HEK293 (cell line): ENCODE data around the gene SAMD14.
"Not testable (repeated sequence)": the region's sequence is repeated elsewhere in the genome, so short reads cannot be mapped to it uniquely, and the experiment has no call there.

Experiments used
- CTCF ChIA-PET: fragments of 350-600 bp; formaldehyde crosslinking; extraction: SDS; loops from one replicate; lab custom pipeline; 2021; ENCODE audit warnings: antibody characterized with exemption; lab: Yijun Ruan, JAX
- POLR2A ChIA-PET: fragments of 300-600 bp; formaldehyde crosslinking; extraction: SDS; loops from one replicate; lab custom pipeline; 2020; ENCODE audit warnings: antibody characterized with exemption, inconsistent platforms; lab: Yijun Ruan, JAX
- H3K27ac ChIP-seq: fragments of 200-500 bp; sonication (Bioruptor generic); 2 replicates; pipeline ENCODE4 v1.5.1; 2014; ENCODE audit warnings: low read depth, low read length, control low read depth, inconsistent platforms; ENCODE audit errors: extremely low read depth
- H3K36me3 ChIP-seq, 2 experiments: fragments of 200-500 bp in 1 of 2; sonication (Bioruptor generic) in 1 of 2; 1 replicate in 1 of 2; 2 replicates in 1 of 2; pipeline ENCODE4 v1.5.1; 2014 to 2017; ENCODE audit warnings: inconsistent platforms in 2 of 2, low read length in 2 of 2; ENCODE audit not compliant: control insufficient read depth in 2 of 2, insufficient read depth in 1 of 2
- H3K4me1 ChIP-seq: fragments of 200-500 bp; sonication (Bioruptor generic); 2 replicates; pipeline ENCODE4 v1.5.1; 2014; ENCODE audit warnings: mild to moderate bottlenecking, low read length, inconsistent platforms; ENCODE audit not compliant: control insufficient read depth, insufficient read depth
- H3K4me3 ChIP-seq: 2 replicates; pipeline ENCODE4 v1.5.1; 2011; ENCODE audit warnings: low read depth, mild to moderate bottlenecking, control low read depth, low read length, moderate library complexity
- H3K9me3 ChIP-seq: fragments of 200-500 bp; sonication (Bioruptor generic); 2 replicates; pipeline ENCODE4 v1.5.1; 2014; ENCODE audit warnings: low read depth, low read length, inconsistent platforms; ENCODE audit not compliant: control insufficient read depth, insufficient read depth
- EGR2 ChIP-seq: fragments of 450-650 bp; formaldehyde crosslinking; IDR thresholded peaks from 2 replicates; pipeline ENCODE4 v1.5.1; 2016; ENCODE audit warnings: low read depth, missing biosample characterization, missing genetic modification characterization
- GLIS1 ChIP-seq: fragments of 450-650 bp; formaldehyde crosslinking; IDR thresholded peaks from 2 replicates; pipeline ENCODE4 v1.5.1; 2016; ENCODE audit warnings: missing biosample characterization, missing genetic modification characterization
- HOXC10 ChIP-seq: sonication (generic); formaldehyde crosslinking; IDR thresholded peaks from 2 replicates; pipeline ENCODE4 v1.8.1; 2023; ENCODE audit warnings: mild to moderate bottlenecking, missing genetic modification reagents
- KLF1 ChIP-seq: fragments of 450-650 bp; formaldehyde crosslinking; IDR thresholded peaks from 2 replicates; pipeline ENCODE4 v1.5.1; 2016; ENCODE audit warnings: missing biosample characterization, missing genetic modification characterization
- PRDM10 ChIP-seq: fragments of 450-650 bp; formaldehyde crosslinking; IDR thresholded peaks from 2 replicates; pipeline ENCODE4 v1.5.1; 2016; ENCODE audit warnings: missing biosample characterization, missing genetic modification characterization
- SCRT1 ChIP-seq: fragments of 450-650 bp; formaldehyde crosslinking; IDR thresholded peaks from 2 replicates; pipeline ENCODE4 v1.5.1; 2016; ENCODE audit warnings: missing biosample characterization, missing genetic modification characterization, borderline replicate concordance
- SCRT2 ChIP-seq: fragments of 450-650 bp; formaldehyde crosslinking; IDR thresholded peaks from 2 replicates; pipeline ENCODE4 v1.5.1; 2016; ENCODE audit warnings: missing biosample characterization, missing genetic modification characterization
- SP2 ChIP-seq: fragments of 450-650 bp; formaldehyde crosslinking; IDR thresholded peaks from 2 replicates; pipeline ENCODE4 v1.5.1; 2016; ENCODE audit warnings: missing biosample characterization, missing genetic modification characterization
- YY1 ChIP-seq: fragments of 450-650 bp; formaldehyde crosslinking; IDR thresholded peaks from 2 replicates; pipeline ENCODE4 v1.5.1; 2018; ENCODE audit warnings: missing biosample characterization, missing genetic modification characterization
- ZBTB20 ChIP-seq: fragments of 450-650 bp; formaldehyde crosslinking; IDR thresholded peaks from 2 replicates; pipeline ENCODE4 v1.5.1; 2016; ENCODE audit warnings: missing biosample characterization, missing genetic modification characterization
- ZFHX2 ChIP-seq: fragments of 450-650 bp; formaldehyde crosslinking; conservative IDR thresholded peaks from 2 replicates; pipeline ENCODE4 v1.5.1; 2016; ENCODE audit warnings: missing biosample characterization, missing genetic modification characterization
- ZIC2 ChIP-seq: fragments of 450-650 bp; formaldehyde crosslinking; IDR thresholded peaks from 2 replicates; pipeline ENCODE4 v1.5.1; 2016; ENCODE audit warnings: missing biosample characterization, missing genetic modification characterization
- ZNF202 ChIP-seq: fragments of 450-650 bp; formaldehyde crosslinking; IDR thresholded peaks from 2 replicates; pipeline ENCODE4 v1.5.1; 2016; ENCODE audit warnings: missing biosample characterization, missing genetic modification characterization, borderline replicate concordance
- ZNF266 ChIP-seq: fragments of 450-650 bp; formaldehyde crosslinking; IDR thresholded peaks from 2 replicates; pipeline ENCODE4 v1.5.1; 2016; ENCODE audit warnings: missing biosample characterization, missing genetic modification characterization, low read depth
- ZNF335 ChIP-seq: fragments of 450-650 bp; formaldehyde crosslinking; conservative IDR thresholded peaks from 2 replicates; pipeline ENCODE4 v1.5.1; 2016; ENCODE audit warnings: missing biosample characterization, missing genetic modification characterization
- ZNF670 ChIP-seq: fragments of 450-650 bp; formaldehyde crosslinking; IDR thresholded peaks from 2 replicates; pipeline ENCODE4 v1.5.1; 2016; ENCODE audit warnings: missing biosample characterization, missing genetic modification characterization, low read depth
- TF ChIP-seq, protein P1 (sequence below): fragments of 450-650 bp; formaldehyde crosslinking; IDR thresholded peaks from 2 replicates; pipeline ENCODE4 v1.5.1; 2016; ENCODE audit warnings: missing biosample characterization, missing genetic modification characterization
- TF ChIP-seq, protein P2 (sequence below): fragments of 450-650 bp; IDR thresholded peaks from 2 replicates; pipeline ENCODE4 v1.5.1; 2018; ENCODE audit warnings: missing biosample characterization, mild to moderate bottlenecking, missing genetic modification characterization

Gene SAMD14

GRCh38 chr17:50062293-50063243, 67.4 kb downstream of the SAMD14 start:
- ChIA-PET POLR2A (no interaction called here), CTCF (interaction anchor here (0.7 to 5.2 kb wide), 6 partner anchors 10 to 235 kb away, joined by 3 to 28 read pairs (median 3); no protein-coding TSS in a partner anchor)
- TF ChIP-seq HOXC10 (CRISPR knock-in tag) (0 out of 2 replicates have a peak, but pooled peaks have one; percentile 40), ZBTB20 (tag by site-specific recombination) (peak; percentile 44; the same call in 1 of the 2 replicates), YY1 (no peak), GLIS1 (tag by site-specific recombination) (peak; percentile 53), ZNF335 (tag by site-specific recombination) (no peak), EGR2 (peak; percentile 83), SCRT1 (tag by site-specific recombination) (no peak), ZFHX2 (tag by site-specific recombination) (peak; percentile 90), SCRT2 (tag by site-specific recombination) (peak; percentile 71), ZNF266 (peak; percentile 98), PRDM10 (tag by site-specific recombination) (peak; percentile 66), ZNF670 (no peak), SP2 (tag by site-specific recombination) (0 out of 2 replicates have a peak, but pooled peaks have one; percentile 12), KLF1 (peak; percentile 88), ZIC2 (tag by site-specific recombination) (peak; percentile 53; the same call in 1 of the 2 replicates), ZNF202 (no peak)
- TF ChIP-seq, protein P1, sequence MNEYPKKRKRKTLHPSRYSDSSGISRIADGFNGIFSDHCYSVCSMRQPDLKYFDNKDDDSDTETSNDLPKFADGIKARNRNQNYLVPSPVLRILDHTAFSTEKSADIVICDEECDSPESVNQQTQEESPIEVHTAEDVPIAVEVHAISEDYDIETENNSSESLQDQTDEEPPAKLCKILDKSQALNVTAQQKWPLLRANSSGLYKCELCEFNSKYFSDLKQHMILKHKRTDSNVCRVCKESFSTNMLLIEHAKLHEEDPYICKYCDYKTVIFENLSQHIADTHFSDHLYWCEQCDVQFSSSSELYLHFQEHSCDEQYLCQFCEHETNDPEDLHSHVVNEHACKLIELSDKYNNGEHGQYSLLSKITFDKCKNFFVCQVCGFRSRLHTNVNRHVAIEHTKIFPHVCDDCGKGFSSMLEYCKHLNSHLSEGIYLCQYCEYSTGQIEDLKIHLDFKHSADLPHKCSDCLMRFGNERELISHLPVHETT (tag by site-specific recombination): no peak
- TF ChIP-seq, protein P2, sequence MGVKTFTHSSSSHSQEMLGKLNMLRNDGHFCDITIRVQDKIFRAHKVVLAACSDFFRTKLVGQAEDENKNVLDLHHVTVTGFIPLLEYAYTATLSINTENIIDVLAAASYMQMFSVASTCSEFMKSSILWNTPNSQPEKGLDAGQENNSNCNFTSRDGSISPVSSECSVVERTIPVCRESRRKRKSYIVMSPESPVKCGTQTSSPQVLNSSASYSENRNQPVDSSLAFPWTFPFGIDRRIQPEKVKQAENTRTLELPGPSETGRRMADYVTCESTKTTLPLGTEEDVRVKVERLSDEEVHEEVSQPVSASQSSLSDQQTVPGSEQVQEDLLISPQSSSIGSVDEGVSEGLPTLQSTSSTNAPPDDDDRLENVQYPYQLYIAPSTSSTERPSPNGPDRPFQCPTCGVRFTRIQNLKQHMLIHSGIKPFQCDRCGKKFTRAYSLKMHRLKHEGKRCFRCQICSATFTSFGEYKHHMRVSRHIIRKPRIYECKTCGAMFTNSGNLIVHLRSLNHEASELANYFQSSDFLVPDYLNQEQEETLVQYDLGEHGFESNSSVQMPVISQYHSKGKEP (tag by site-specific recombination): no peak
- H3K4me3 ChIP-seq: no peak overlapping the region
- no peaks in the 10 kb centered on the region for H3K9me3 ChIP-seq
- H3K27ac ChIP-seq: no peak overlapping the region
- H3K36me3 ChIP-seq: no peaks in the 10 kb centered on the region
- H3K4me1 ChIP-seq: peaks cover 5% of the 10 kb centered on the region

GRCh38 chr17:50061713-50062045, 68.3 kb downstream of the SAMD14 start:
- H3K27ac ChIP-seq: not testable (repeated sequence)

More at GRCh38 chr17:50061713-50062045, 68.3 kb downstream of the SAMD14 start:
- H3K4me3 ChIP-seq, POLR2A ChIA-PET, H3K4me1 ChIP-seq, H3K36me3 ChIP-seq, H3K9me3 ChIP-seq: not testable (repeated sequence)
- CTCF ChIA-PET: interaction anchor here (0.7 to 5.2 kb wide), 3 partner anchors 32 to 236 kb away, joined by 3 to 28 read pairs (median 5); no protein-coding TSS in a partner anchor
